Psoas muscle (tissue), 8 donors: Measurements from ENCODE around the gene GRM1. TPM values are rescaled to one million over a fixed set of nuclear protein-coding genes. Genes with fewer than 3 reads are reported as not detected.

Source experiments
- ATAC-seq, 4 donors: fragments of 200-7000 bp; cut with Tn5 transposase; one replicate each; pipeline ENCODE4 v1.9.1; 2020; ENCODE audit warnings: moderate library complexity in 3 of 4, mild to moderate bottlenecking in 2 of 4
- DNase-seq, 2 donors: peaks; one replicate each; pipeline ENCODE4 v3.0.0-alpha.2; 2020
- H3K27ac ChIP-seq: fragments of 200-600 bp; one replicate; pipeline ENCODE4 v1.8.0; 2022
- H3K27me3 ChIP-seq, 3 donors: fragments of 200-600 bp in 1 of 3; one replicate each; pipeline versions ENCODE4 v1.6.1 to v1.8.0; 2013 to 2022; ENCODE audit warnings: low read length in 2 of 3, mild to moderate bottlenecking in 2 of 3, moderate library complexity in 1 of 3; ENCODE audit not compliant: insufficient read depth in 3 of 3
- H3K36me3 ChIP-seq, 2 donors: fragments of 200-600 bp in 1 of 2; one replicate each; pipeline versions ENCODE4 v1.6.1 to v1.8.0; 2013 to 2022; ENCODE audit warnings: low read depth in 1 of 2, mild to moderate bottlenecking in 1 of 2, moderate library complexity in 1 of 2; ENCODE audit not compliant: insufficient read depth in 1 of 2
- H3K4me1 ChIP-seq: fragments of 200-600 bp; one replicate; pipeline ENCODE4 v1.8.0; 2022
- H3K4me3 ChIP-seq: fragments of 200-600 bp; one replicate; pipeline ENCODE4 v1.8.0; 2022; ENCODE audit warnings: mild to moderate bottlenecking
- H3K9me3 ChIP-seq: fragments of 200-600 bp; one replicate; pipeline ENCODE4 v1.8.0; 2022
- CTCF ChIP-seq: fragments of 200-600 bp; IDR thresholded peaks from one replicate; pipeline ENCODE4 v1.8.0; 2022; ENCODE audit warnings: antibody characterized with exemption
- WGBS, 3 donors: extraction: QIAGEN DNeasy Blood & Tissue Kit; methylation state at CpG; one replicate each; pipeline versions ENCODE4 v1.1.6 to v1.1.7; 2013; 5-methylcytosine and 5-hydroxymethylcytosine counted together
- intact Hi-C, 2 donors: fragments of 100-400 bp; cut with DNase I; formaldehyde crosslinking; loops; one replicate each; pipeline versions ENCODE4 v1.11.0 to v1.14.2; 2022
- polyA plus RNA-seq, 3 donors: library from polyadenylated mRNA; stranded (reverse); fragments of 200-250 nt; gene quantifications; one replicate each; pipeline ENCODE4 v1.2.3, GENCODE V29; 2013
- total RNA-seq, 4 donors: library from RNA; stranded (reverse); fragmentation: NEBNext Ultra II Directional in 2 of 4; extraction: Animal tissue kit (Norgen Biotek cat#: 25700) in 2 of 4; gene quantifications; one replicate each; pipeline versions ENCODE4 v1.2.1 to v1.2.4, GENCODE V29; 2021 to 2023
- donor health status: healthy with polysubstance abuse.
- donor health status: DM: no; HTN: no; CAD: no; lungs with moderate emphysema.
- donor health status: Bipolar disorder and iron deficiency.
- donor health status: healthy.
- donor health status: DM: yes; HTN: yes; CAD: no.
- donor health status: DM: no; HTN: no; CAD: no.
- donor health status: DM: no; HTN: no; CAD: no.
- donor health status: DM: yes; HTN: yes; CAD: no.

Gene GRM1
- total and polyA plus RNA-seq, 7 donors = 0.03 to 2.6 (median 0.07) TPM; not detected in 4

- no peaks in the 10 kb centered on the region for H3K4me1 ChIP-seq
- ATAC-seq (no peak), DNase-seq (no peak)
- H3K27ac ChIP-seq = no peak overlapping the region
- no peak overlapping the region for H3K4me3 ChIP-seq
- no peaks in the 10 kb centered on the region for H3K36me3 ChIP-seq
- no peaks in the 10 kb centered on the region for H3K9me3 ChIP-seq
- intact Hi-C loops = no loop called here
- no peak for TF ChIP-seq CTCF
- no peaks in the 10 kb centered on the region for H3K27me3 ChIP-seq
- 80 to 87% (median 83%) methylated on average over 3 of the region's 3 CpGs for WGBS, 3 donors
Measured at GRCh38 chr6:146305951-146306350, 277.1 kb downstream of the GRM1 start.

- H3K36me3 ChIP-seq = no peaks in the 10 kb centered on the region
- H3K27me3 ChIP-seq = no peaks in the 10 kb centered on the region
- no peaks in the 10 kb centered on the region for H3K9me3 ChIP-seq
- DNase-seq = no peak
- H3K4me3 ChIP-seq = no peak overlapping the region
- peaks cover 15% of the 10 kb centered on the region for H3K4me1 ChIP-seq
- intact Hi-C loops = no loop called here
- no peak for TF ChIP-seq CTCF
- 53 to 56% (median 53%) methylated on average over 2 of the region's 2 CpGs for WGBS, 3 donors
- ATAC-seq = peak; percentile 73 to 89 (median 78)
- peak overlapping the region; percentile 36 for H3K27ac ChIP-seq
Measured at GRCh38 chr6:146310628-146311027, 281.8 kb downstream of the GRM1 start.

GRCh38 chr6:146311079-146311478, 282.2 kb downstream of the GRM1 start:
- intact Hi-C loops = no loop called here
- TF ChIP-seq CTCF = no peak
- H3K9me3 ChIP-seq = no peaks in the 10 kb centered on the region
- H3K4me3 ChIP-seq = no peak overlapping the region
- no peaks in the 10 kb centered on the region for H3K27me3 ChIP-seq
- ATAC-seq (peak in 1 of 4 donors; percentile 39), DNase-seq (no peak)
- no peaks in the 10 kb centered on the region for H3K36me3 ChIP-seq
- H3K4me1 ChIP-seq = peaks cover 18% of the 10 kb centered on the region
- peak overlapping the region; percentile 36 for H3K27ac ChIP-seq
- WGBS, 3 donors = 45 to 60% (median 47%) methylated on average over 2 of the region's 2 CpGs

- H3K4me1 ChIP-seq = peaks cover 18% of the 10 kb centered on the region
- TF ChIP-seq CTCF = no peak
- ATAC-seq (peak; percentile 87 to 90 (median 87)), DNase-seq (no peak)
- no peaks in the 10 kb centered on the region for H3K36me3 ChIP-seq
- 22 to 41% (median 28%) methylated on average over 2 of the region's 2 CpGs for WGBS, 3 donors
- peak overlapping the region; percentile 47 for H3K27ac ChIP-seq
- H3K27me3 ChIP-seq = no peaks in the 10 kb centered on the region
- intact Hi-C loops = no loop called here
- no peak overlapping the region for H3K4me3 ChIP-seq
- H3K9me3 ChIP-seq = no peaks in the 10 kb centered on the region
Measured at GRCh38 chr6:146312608-146313007, 283.7 kb downstream of the GRM1 start.
